Endometrial microvascular endothelial cells (primary cell): ENCODE data around the gene SNRPA. TPM values are rescaled to one million over a fixed set of nuclear protein-coding genes. Genes with fewer than 3 reads are reported as not detected.
"Not testable (repeated sequence)": the region's sequence is repeated elsewhere in the genome, so short reads cannot be mapped to it uniquely, and the experiment has no call there.

Source experiments
- in situ Hi-C: cut with HindIII; loops from 2 replicates; pipeline ENCODE4 v1.10.0; 2017; ENCODE audit warnings: low sequenced_read_pairs, low pct_unique_long_range_greater_than_20kb; ENCODE audit errors: inconsistent ontology term
- total RNA-seq: library from RNA; depleted of rRNA; stranded (reverse); fragments of >200 nt; gene quantifications from one replicate; pipeline ENCODE4 v1.2.3, GENCODE V29; 2015; ENCODE audit errors: inconsistent ontology term

Gene SNRPA
- total RNA-seq, 1 donor from 2014 or later, result 80.3 TPM

GRCh38 chr19:40766385-40766784 is 15.4 kb downstream of the SNRPA start:
- in situ Hi-C loops, result not testable (repeated sequence)

- in situ Hi-C loops, result no loop called here
Observed at GRCh38 chr19:40768869-40769268, 17.9 kb downstream of the SNRPA start.

- in situ Hi-C loops, result not testable (repeated sequence)
Observed at GRCh38 chr19:40771101-40771862, 20.3 kb downstream of the SNRPA start.

GRCh38 chr19:40774916-40775631 is 24.1 kb downstream of the SNRPA start, which contains the start of gene MIA:
Gene MIA (plus strand): TSS chr19:40775521. CDS start chr19:40775543, 22 bp downstream.
- in situ Hi-C loops, result no loop called here

GRCh38 chr19:40775632-40776022 is 24.6 kb downstream of the SNRPA start:
- in situ Hi-C loops, result no loop called here

- in situ Hi-C loops, result no loop called here
Observed at GRCh38 chr19:40776364-40776763, 25.4 kb downstream of the SNRPA start.

GRCh38 chr19:40776932-40777644 is 26.1 kb downstream of the SNRPA start:
- in situ Hi-C loops, result no loop called here

GRCh38 chr19:40777645-40777936 is 26.6 kb downstream of the SNRPA start:
- in situ Hi-C loops, result no loop called here

GRCh38 chr19:40777937-40778705 is 27.1 kb downstream of the SNRPA start, which contains the start of gene RAB4B:
Gene RAB4B (plus strand): TSS chr19:40778247. CDS start chr19:40778376, 129 bp downstream.
- in situ Hi-C loops, result no loop called here

- in situ Hi-C loops, result no loop called here
Observed at GRCh38 chr19:40778706-40779284, 27.8 kb downstream of the SNRPA start.

GRCh38 chr19:40780582-40780981 is 29.6 kb downstream of the SNRPA start:
- in situ Hi-C loops, result no loop called here

GRCh38 chr19:40781140-40781539 is 30.1 kb downstream of the SNRPA start:
- in situ Hi-C loops, result no loop called here

GRCh38 chr19:40783711-40784110 is 32.7 kb downstream of the SNRPA start:
- in situ Hi-C loops, result no loop called here

- in situ Hi-C loops, result not testable (repeated sequence)
Observed at GRCh38 chr19:40784146-40784545, 33.1 kb downstream of the SNRPA start.

- in situ Hi-C loops, result no loop called here
Observed at GRCh38 chr19:40785526-40785925, 34.5 kb downstream of the SNRPA start.

- in situ Hi-C loops, result no loop called here
Observed at GRCh38 chr19:40786060-40787037, 35.3 kb downstream of the SNRPA start.

GRCh38 chr19:40791349-40791748 is 40.3 kb downstream of the SNRPA start:
- in situ Hi-C loops, result no loop called here

- in situ Hi-C loops, result no loop called here
Observed at GRCh38 chr19:40791996-40792395, 41.0 kb downstream of the SNRPA start.
